K562 (cell line): ENCODE measurements around the gene SLC5A6. TPM values are rescaled to one million over a fixed set of nuclear protein-coding genes. Genes with fewer than 3 reads are reported as not detected.
A peak's percentile ranks its signal among the peaks of the same experiment; 100 is the strongest.

ENCODE experiments used
- ATAC-seq: fragments of 200-7000 bp; cut with Tn5 transposase; 3 replicates; pipeline ENCODE4 v1.9.1; 2020; ENCODE audit warnings: moderate library complexity
- BruUV-seq: library from RNA; stranded (reverse); fragments of 400-500 nt; replicated peaks from 2 replicates; lab custom pipeline; 2021; lab: Mats Ljungman, UMichigan
- CTCF ChIA-PET: fragments of 300-600 bp; formaldehyde crosslinking; extraction: SDS; loops from one replicate; lab custom pipeline; 2021; ENCODE audit warnings: low intra/inter-chr PET ratio; lab: Yijun Ruan, JAX
- POLR2A ChIA-PET: fragments of 300-600, 350-650 bp; sonication (Branson Sonifier 250); formaldehyde crosslinking; extraction: SDS; loops from one replicate; lab custom pipeline; 2021; ENCODE audit warnings: antibody characterized with exemption, inconsistent platforms; lab: Yijun Ruan, JAX
- DNase-seq, 4 experiments: peaks; one replicate each; pipeline versions ENCODE4 v3.0.0 to v3.0.0-alpha.2; 2011 to 2018; ENCODE audit warnings: low spot score in 3 of 4, mixed read lengths in 3 of 4; ENCODE audit errors: extremely low read depth in 1 of 4
- FAIRE-seq: peaks from 2 replicates; lab custom pipeline; 2011; peaks lifted over from hg19 to GRCh38; lab: Jason Lieb, UNC
- H2AFZ ChIP-seq: 2 replicates; pipeline ENCODE4 v1.6.0; 2011; ENCODE audit warnings: low read depth, low read length, control low read depth, inconsistent platforms
- H3K27ac ChIP-seq: fragments of 200-600 bp; 3 replicates; pipeline ENCODE4 v1.8.0; 2011; ENCODE audit warnings: low read depth, mild to moderate bottlenecking, control low read depth, inconsistent platforms, low read length, moderate library complexity, mixed read lengths; ENCODE audit errors: extremely low read depth
- H3K27me3 ChIP-seq, 2 experiments: fragments of 300-600 bp in 1 of 2; 2 replicates in 1 of 2; 3 replicates in 1 of 2; pipeline versions ENCODE4 v1.6.0 to v1.8.0; 2011; ENCODE audit warnings: inconsistent platforms in 2 of 2, low read length in 2 of 2, mild to moderate bottlenecking in 1 of 2, mixed read lengths in 1 of 2, moderate library complexity in 1 of 2; ENCODE audit not compliant: control insufficient read depth in 2 of 2, insufficient read depth in 2 of 2
- H3K36me3 ChIP-seq: fragments of 300-600 bp; 3 replicates; pipeline ENCODE4 v1.8.0; 2011; ENCODE audit warnings: mild to moderate bottlenecking, low read length, inconsistent platforms; ENCODE audit not compliant: control insufficient read depth, insufficient read depth
- H3K4me1 ChIP-seq, 2 experiments: fragments of 200-600 bp in 1 of 2; replicated peaks in 1 of 2; 2 replicates in 1 of 2; 3 replicates in 1 of 2; pipeline versions ENCODE4 v1.5.1 to v1.8.0; 2011; ENCODE audit warnings: inconsistent platforms in 2 of 2, low read length in 2 of 2, mild to moderate bottlenecking in 1 of 2, mixed read lengths in 1 of 2, moderate library complexity in 1 of 2; ENCODE audit not compliant: control insufficient read depth in 2 of 2, insufficient read depth in 2 of 2
- H3K4me2 ChIP-seq: 2 replicates; pipeline ENCODE4 v1.6.1; 2011; ENCODE audit warnings: low read length, control low read depth, inconsistent platforms, mixed read lengths; ENCODE audit not compliant: insufficient read depth
- H3K4me3 ChIP-seq: fragments of 200-600 bp; sonication (generic), shearing (Covaris generic); 2 replicates; pipeline ENCODE4 v1.5.1; 2016; ENCODE audit warnings: control low read depth, inconsistent platforms
- H3K79me2 ChIP-seq: fragments of 200-600 bp; 3 replicates; pipeline ENCODE4 v1.8.0; 2011; ENCODE audit warnings: low read length, inconsistent platforms; ENCODE audit not compliant: control insufficient read depth, insufficient read depth
- H3K9ac ChIP-seq, 2 experiments: 2 replicates each; pipeline versions ENCODE4 v1.6.0 to v1.6.1; 2011; ENCODE audit warnings: low read depth in 2 of 2, low read length in 2 of 2, control low read depth in 1 of 2, inconsistent platforms in 1 of 2, mild to moderate bottlenecking in 1 of 2, mixed read lengths in 1 of 2; ENCODE audit not compliant: insufficient read depth in 1 of 2
- H3K9me1 ChIP-seq: one replicate; pipeline ENCODE4 v1.6.0; 2011; ENCODE audit warnings: inconsistent platforms, mild to moderate bottlenecking, low read length, moderate library complexity; ENCODE audit not compliant: control insufficient read depth, insufficient read depth
- H3K9me3 ChIP-seq: replicated peaks from 2 replicates; pipeline ENCODE4 v1.5.1; 2011; ENCODE audit warnings: low read depth, low read length, inconsistent platforms; ENCODE audit not compliant: control insufficient read depth, insufficient read depth
- H4K20me1 ChIP-seq: replicated peaks from 2 replicates; pipeline ENCODE4 v1.6.1; 2011; ENCODE audit warnings: low read length, inconsistent platforms, mixed read lengths; ENCODE audit not compliant: control insufficient read depth, insufficient read depth
- ARID2 ChIP-seq: fragments of 450-650 bp; IDR thresholded peaks from 2 replicates; pipeline ENCODE4 v1.6.1; 2017; ENCODE audit warnings: antibody characterized with exemption, mild to moderate bottlenecking
- CBX1 ChIP-seq: sonication (generic); IDR thresholded peaks from 2 replicates; pipeline ENCODE4 v1.6.1; 2016; ENCODE audit warnings: antibody characterized with exemption, low read depth, mild to moderate bottlenecking
- KAT2B ChIP-seq: IDR thresholded peaks from one replicate; pipeline ENCODE4 v1.6.1; 2012; ENCODE audit warnings: low read depth, mild to moderate bottlenecking, control low read depth, inconsistent platforms, low read length, moderate library complexity
- KDM4B ChIP-seq, 2 experiments: fragments of 450-650 bp in 1 of 2; sonication (generic) in 1 of 2; IDR thresholded peaks; 2 replicates each; pipeline ENCODE4 v1.6.1; 2016 to 2017; ENCODE audit warnings: borderline replicate concordance in 2 of 2, antibody characterized with exemption in 1 of 2, low read depth in 1 of 2, mild to moderate bottlenecking in 1 of 2
- NELFE ChIP-seq: IDR thresholded peaks from 2 replicates; pipeline ENCODE4 v1.6.1; 2011; ENCODE audit warnings: mild to moderate bottlenecking; ENCODE audit not compliant: insufficient read depth, insufficient read length
- NEUROD1 ChIP-seq: fragments of 150-350 bp; IDR thresholded peaks from 2 replicates; pipeline ENCODE4 v1.6.1; 2014; ENCODE audit warnings: borderline replicate concordance, low read length, low read depth; ENCODE audit not compliant: partially characterized antibody
- RBM22 ChIP-seq: fragments of 200-400 bp; formaldehyde crosslinking; IDR thresholded peaks from 2 replicates; pipeline ENCODE4 v1.6.1; 2018; ENCODE audit warnings: low read length, low read depth; ENCODE audit not compliant: poor library complexity, severe bottlenecking
- SAP30 ChIP-seq: fragments of 200-600 bp; sonication (generic); IDR thresholded peaks from 2 replicates; pipeline ENCODE4 v1.6.1; 2012; ENCODE audit warnings: borderline replicate concordance, low read depth, mild to moderate bottlenecking, moderate library complexity, low read length, control low read depth, inconsistent platforms; ENCODE audit not compliant: insufficient read depth, poor library complexity, severe bottlenecking
- SMC3 ChIP-seq: conservative IDR thresholded peaks from 2 replicates; pipeline ENCODE4 v1.6.1; 2011; ENCODE audit warnings: low read depth, low read length, improper control_type of control experiment; ENCODE audit not compliant: insufficient read depth
- SNRNP70 ChIP-seq: fragments of 200-400 bp; formaldehyde crosslinking; optimal IDR thresholded peaks from 2 replicates; pipeline ENCODE3; 2017; ENCODE audit warnings: low read depth, low read length
- TAF1 ChIP-seq: IDR thresholded peaks from 2 replicates; pipeline ENCODE4 v1.6.1; 2011; ENCODE audit warnings: mild to moderate bottlenecking, low read length, moderate library complexity; ENCODE audit not compliant: insufficient read depth, control insufficient read depth, severe bottlenecking; ENCODE audit errors: extremely low read depth
- U2AF2 ChIP-seq: fragments of 200-400 bp; formaldehyde crosslinking; optimal IDR thresholded peaks from 2 replicates; pipeline ENCODE3; 2017; ENCODE audit warnings: low read depth, mild to moderate bottlenecking, low read length
- YY1 ChIP-seq, 3 experiments: IDR thresholded peaks; 2 replicates each; pipeline ENCODE4 v1.6.1; 2011; ENCODE audit warnings: low read length in 2 of 3, mild to moderate bottlenecking in 2 of 3, moderate library complexity in 2 of 3, borderline replicate concordance in 1 of 3, control low read depth in 1 of 3, low read depth in 1 of 3; ENCODE audit not compliant: insufficient read depth in 3 of 3, insufficient replicate concordance in 2 of 3, control insufficient read depth in 1 of 3, insufficient read length in 1 of 3; ENCODE audit errors: extremely low read depth in 1 of 3
- ZNF316 ChIP-seq: fragments of 450-650 bp; IDR thresholded peaks from 2 replicates; pipeline ENCODE4 v1.6.1; 2016
- WGBS: fragments of 100-300 bp; shearing (Covaris generic); methylation state at CpG from one replicate; pipeline ENCODE4 v1.1.6; 2016; ENCODE audit warnings: low coverage, mixed read lengths; ENCODE audit not compliant: insufficient coverage; ENCODE audit errors: missing lambda C conversion rate; 5-methylcytosine and 5-hydroxymethylcytosine counted together
- in situ Hi-C: fragments of 300-500 bp; cut with MboI; formaldehyde crosslinking; loops from 4 replicates; pipeline ENCODE4 v1.15.0; 2018; ENCODE audit warnings: inconsistent platforms, mixed read lengths
- intact Hi-C: fragments of 100-400 bp; cut with micrococcal nuclease; formaldehyde crosslinking; loops from 2 replicates; pipeline ENCODE4 v1.14.2; 2022
- polyA plus RNA-seq, 8 experiments: library from polyadenylated mRNA; depleted of rRNA in 4 of 8; stranded (reverse) in 5 of 8; unstranded in 3 of 8; fragments of >200 nt; fragmentation: Nextera tagmentation in 2 of 8; fragmentation: Illumina TruSeq in 1 of 8; extraction: Ambion mirVana in 2 of 8; extraction: Trizol in 1 of 8; gene quantifications; 2 replicates each; pipeline versions ENCODE4 v1.2.1 to v1.2.3, GENCODE V29; 2011 to 2014; ENCODE audit warnings: inconsistent platforms in 1 of 8, missing spikeins in 1 of 8
- total RNA-seq, 7 experiments: library from RNA; depleted of rRNA in 6 of 7; stranded (reverse); fragments of >200 nt in 6 of 7; fragmentation: Illumina TruSeq in 2 of 7; extraction: Trizol in 2 of 7; gene quantifications; 2 replicates each; pipeline versions ENCODE4 v1.2.1 to v1.2.3, GENCODE V29; 2011 to 2021; ENCODE audit warnings: low replicate concordance in 1 of 7
- TF ChIP-seq, protein P1 (sequence below): sonication (generic); formaldehyde crosslinking; IDR thresholded peaks from 2 replicates; pipeline ENCODE4 v1.4.0; 2020; ENCODE audit warnings: mild to moderate bottlenecking, missing genetic modification reagents
- TF ChIP-seq, protein P2 (sequence below), 2 experiments: fragments of 150-350 bp in 1 of 2; IDR thresholded peaks; 2 replicates each; pipeline ENCODE4 v1.6.1; 2012 to 2016; ENCODE audit warnings: low read depth in 2 of 2, low read length in 2 of 2, mild to moderate bottlenecking in 1 of 2, moderate library complexity in 1 of 2

SLC5A6 gene
- total and polyA plus RNA-seq, 9 of the 15 experiments (the other 6 are each of a cell fraction or from before 2014, with no cell fraction given), result 32.6 to 137 (median 107) TPM

DNA sequence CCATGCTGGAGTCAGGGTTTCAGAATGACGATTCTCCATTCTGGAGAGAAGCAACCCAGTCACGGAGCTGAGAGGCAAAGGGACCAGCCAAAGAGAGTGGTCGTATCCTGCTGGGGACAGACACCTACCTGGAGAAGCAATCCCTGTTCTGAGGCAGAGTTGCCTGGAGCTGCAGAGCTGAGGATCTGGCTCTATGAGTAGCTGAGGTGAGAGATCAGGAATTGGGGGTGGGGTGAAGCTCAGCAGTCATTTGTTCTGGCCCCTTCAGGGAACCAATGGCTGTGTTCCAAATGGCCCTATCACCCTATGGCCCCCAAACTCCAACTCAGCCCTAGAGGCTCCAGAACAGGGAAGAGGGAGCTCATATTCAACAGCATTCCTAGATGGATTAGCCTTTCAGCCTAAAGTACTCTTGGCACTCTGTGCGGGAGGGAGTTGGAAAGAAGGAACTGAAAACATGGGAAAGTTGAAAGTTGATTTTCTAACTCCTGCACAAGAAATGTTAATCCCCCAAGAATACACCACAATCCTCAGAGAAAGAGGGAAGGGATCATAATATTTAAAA lies 3.5 kb downstream of the SLC5A6 start:
- 90% methylated on average over 4 of the region's 4 CpGs for WGBS
- Histone ChIP-seq H3K4me2 (no peak overlapping the region), H3K9me1 (no peaks in the 10 kb centered on the region), H2AFZ (no peak overlapping the region), H3K9ac (peak overlapping the region in 1 of 2 experiments; percentile 56; a peak in 1 of 4 replicates), H3K36me3 (peaks cover 72% of the 10 kb centered on the region), H3K79me2 (peaks cover 39% of the 10 kb centered on the region), H3K9me3 (no peaks in the 10 kb centered on the region), H3K4me3 (no peak overlapping the region), H4K20me1 (no peaks in the 10 kb centered on the region), H3K27me3 (no peaks in the 10 kb centered on the region), H3K27ac (no peak overlapping the region; the same call in 2 of the 3 replicates), H3K4me1 (peaks cover 15 to 28% of the 10 kb centered on the region in 2 experiments)
- ChIA-PET POLR2A (no interaction called here), CTCF (no interaction called here)
- no peak for ATAC-seq
- FAIRE-seq, result no peak
- in situ Hi-C loops (no loop called here), intact Hi-C loops (no loop called here)
- peak in 1 of 4 experiments; percentile 41 for DNase-seq
- BruUV-seq, result no TSS peak
- TF ChIP-seq RBM22 (no peak), U2AF2 (no peak), CBX1 (no peak), TAF1 (no peak), SNRNP70 (no peak), NEUROD1 (no peak), YY1 (IDR thresholded peaks at IDR 0.05; ENCODE audit: borderline replicate concordance in 1 of 3, control insufficient read depth in 1 of 3, extremely low read depth in 1 of 3, insufficient read depth in 3 of 3, insufficient read length in 1 of 3, insufficient replicate concordance in 2 of 3, low read depth in 1 of 3, low read length in 2 of 3) (no peak), NELFE (no peak), SAP30 (no peak), ARID2 (no peak), ZNF316 (no peak), SMC3 (no peak), KAT2B (no peak), KDM4B (IDR thresholded peaks at IDR 0.05; ENCODE audit: borderline replicate concordance in 2 of 2, low read depth in 1 of 2) (no peak)
- TF ChIP-seq, protein P1, sequence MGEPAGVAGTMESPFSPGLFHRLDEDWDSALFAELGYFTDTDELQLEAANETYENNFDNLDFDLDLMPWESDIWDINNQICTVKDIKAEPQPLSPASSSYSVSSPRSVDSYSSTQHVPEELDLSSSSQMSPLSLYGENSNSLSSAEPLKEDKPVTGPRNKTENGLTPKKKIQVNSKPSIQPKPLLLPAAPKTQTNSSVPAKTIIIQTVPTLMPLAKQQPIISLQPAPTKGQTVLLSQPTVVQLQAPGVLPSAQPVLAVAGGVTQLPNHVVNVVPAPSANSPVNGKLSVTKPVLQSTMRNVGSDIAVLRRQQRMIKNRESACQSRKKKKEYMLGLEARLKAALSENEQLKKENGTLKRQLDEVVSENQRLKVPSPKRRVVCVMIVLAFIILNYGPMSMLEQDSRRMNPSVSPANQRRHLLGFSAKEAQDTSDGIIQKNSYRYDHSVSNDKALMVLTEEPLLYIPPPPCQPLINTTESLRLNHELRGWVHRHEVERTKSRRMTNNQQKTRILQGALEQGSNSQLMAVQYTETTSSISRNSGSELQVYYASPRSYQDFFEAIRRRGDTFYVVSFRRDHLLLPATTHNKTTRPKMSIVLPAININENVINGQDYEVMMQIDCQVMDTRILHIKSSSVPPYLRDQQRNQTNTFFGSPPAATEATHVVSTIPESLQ (CRISPR knock-in tag), result no peak
- TF ChIP-seq, protein P2, sequence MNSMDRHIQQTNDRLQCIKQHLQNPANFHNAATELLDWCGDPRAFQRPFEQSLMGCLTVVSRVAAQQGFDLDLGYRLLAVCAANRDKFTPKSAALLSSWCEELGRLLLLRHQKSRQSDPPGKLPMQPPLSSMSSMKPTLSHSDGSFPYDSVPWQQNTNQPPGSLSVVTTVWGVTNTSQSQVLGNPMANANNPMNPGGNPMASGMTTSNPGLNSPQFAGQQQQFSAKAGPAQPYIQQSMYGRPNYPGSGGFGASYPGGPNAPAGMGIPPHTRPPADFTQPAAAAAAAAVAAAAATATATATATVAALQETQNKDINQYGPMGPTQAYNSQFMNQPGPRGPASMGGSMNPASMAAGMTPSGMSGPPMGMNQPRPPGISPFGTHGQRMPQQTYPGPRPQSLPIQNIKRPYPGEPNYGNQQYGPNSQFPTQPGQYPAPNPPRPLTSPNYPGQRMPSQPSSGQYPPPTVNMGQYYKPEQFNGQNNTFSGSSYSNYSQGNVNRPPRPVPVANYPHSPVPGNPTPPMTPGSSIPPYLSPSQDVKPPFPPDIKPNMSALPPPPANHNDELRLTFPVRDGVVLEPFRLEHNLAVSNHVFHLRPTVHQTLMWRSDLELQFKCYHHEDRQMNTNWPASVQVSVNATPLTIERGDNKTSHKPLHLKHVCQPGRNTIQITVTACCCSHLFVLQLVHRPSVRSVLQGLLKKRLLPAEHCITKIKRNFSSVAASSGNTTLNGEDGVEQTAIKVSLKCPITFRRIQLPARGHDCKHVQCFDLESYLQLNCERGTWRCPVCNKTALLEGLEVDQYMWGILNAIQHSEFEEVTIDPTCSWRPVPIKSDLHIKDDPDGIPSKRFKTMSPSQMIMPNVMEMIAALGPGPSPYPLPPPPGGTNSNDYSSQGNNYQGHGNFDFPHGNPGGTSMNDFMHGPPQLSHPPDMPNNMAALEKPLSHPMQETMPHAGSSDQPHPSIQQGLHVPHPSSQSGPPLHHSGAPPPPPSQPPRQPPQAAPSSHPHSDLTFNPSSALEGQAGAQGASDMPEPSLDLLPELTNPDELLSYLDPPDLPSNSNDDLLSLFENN (IDR thresholded peaks at IDR 0.05; ENCODE audit: low read depth in 2 of 2, low read length in 2 of 2), result no peak
